IMR-90 (cell line): Measurements from ENCODE around the gene ABCA2.

ENCODE experiments used
- RCOR1 ChIP-seq: IDR thresholded peaks from 2 replicates; pipeline ENCODE4 v1.6.1; 2012; ENCODE audit warnings: mild to moderate bottlenecking, low read length, improper control_type of control experiment; ENCODE audit not compliant: insufficient replicate concordance
- TF ChIP-seq, protein P1 (sequence below): conservative IDR thresholded peaks from 2 replicates; pipeline ENCODE4 v1.5.1; 2012; ENCODE audit warnings: mild to moderate bottlenecking, low read depth, low read length, improper control_type of control experiment

DNA sequence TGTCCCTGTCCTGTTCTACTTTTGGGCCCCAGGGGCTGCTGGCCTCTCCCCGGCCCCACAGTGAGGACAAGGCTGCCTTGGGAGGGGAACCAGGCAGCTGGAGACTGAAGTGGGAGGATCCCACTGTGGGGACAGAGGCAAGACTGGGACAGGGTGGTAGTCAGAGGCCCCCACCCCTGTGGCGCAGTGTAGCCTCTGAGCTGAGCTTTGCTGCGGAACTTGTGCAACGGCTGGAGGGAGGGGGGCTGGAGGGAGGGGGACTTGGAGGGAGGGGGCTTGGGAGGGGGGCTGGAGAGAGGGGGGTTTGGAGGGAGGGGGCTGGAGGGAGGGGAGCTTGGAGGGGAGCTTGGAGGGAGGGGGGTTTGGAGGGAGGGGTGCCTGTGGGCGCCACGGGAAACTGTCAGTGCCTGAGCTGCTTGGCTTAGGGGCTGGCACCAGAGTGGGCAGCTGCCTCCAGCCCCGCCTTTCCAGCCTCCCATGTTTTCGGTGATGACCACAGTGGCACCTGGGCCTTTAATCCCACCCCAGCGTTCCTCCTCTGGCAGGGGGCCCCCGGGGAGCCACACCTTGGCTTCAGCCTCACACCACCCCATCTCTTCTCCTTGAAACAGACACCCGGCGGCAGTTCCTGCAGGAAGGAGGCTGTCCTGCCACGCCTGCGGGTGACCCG, 6.1 kb upstream of the ABCA2 start:
- TF ChIP-seq, protein P1, sequence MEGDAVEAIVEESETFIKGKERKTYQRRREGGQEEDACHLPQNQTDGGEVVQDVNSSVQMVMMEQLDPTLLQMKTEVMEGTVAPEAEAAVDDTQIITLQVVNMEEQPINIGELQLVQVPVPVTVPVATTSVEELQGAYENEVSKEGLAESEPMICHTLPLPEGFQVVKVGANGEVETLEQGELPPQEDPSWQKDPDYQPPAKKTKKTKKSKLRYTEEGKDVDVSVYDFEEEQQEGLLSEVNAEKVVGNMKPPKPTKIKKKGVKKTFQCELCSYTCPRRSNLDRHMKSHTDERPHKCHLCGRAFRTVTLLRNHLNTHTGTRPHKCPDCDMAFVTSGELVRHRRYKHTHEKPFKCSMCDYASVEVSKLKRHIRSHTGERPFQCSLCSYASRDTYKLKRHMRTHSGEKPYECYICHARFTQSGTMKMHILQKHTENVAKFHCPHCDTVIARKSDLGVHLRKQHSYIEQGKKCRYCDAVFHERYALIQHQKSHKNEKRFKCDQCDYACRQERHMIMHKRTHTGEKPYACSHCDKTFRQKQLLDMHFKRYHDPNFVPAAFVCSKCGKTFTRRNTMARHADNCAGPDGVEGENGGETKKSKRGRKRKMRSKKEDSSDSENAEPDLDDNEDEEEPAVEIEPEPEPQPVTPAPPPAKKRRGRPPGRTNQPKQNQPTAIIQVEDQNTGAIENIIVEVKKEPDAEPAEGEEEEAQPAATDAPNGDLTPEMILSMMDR = no peak
- no peak for TF ChIP-seq RCOR1
